Mucosa of descending colon (tissue), 3 donors: Measurements from ENCODE around the gene NRN1L. TPM values are rescaled to one million over a fixed set of nuclear protein-coding genes. Genes with fewer than 3 reads are reported as not detected.

ENCODE experiments used
- ATAC-seq: fragments of 200-7000 bp; cut with Tn5 transposase; one replicate; pipeline ENCODE4 v1.9.1; 2020; ENCODE audit warnings: mild to moderate bottlenecking, moderate library complexity
- DNase-seq, 3 donors: peaks; one replicate each; pipeline ENCODE4 v3.0.0-alpha.2; 2020
- H3K36me3 ChIP-seq: fragments of 200-600 bp; one replicate; pipeline ENCODE4 v1.8.0; 2021; ENCODE audit warnings: low read depth, mild to moderate bottlenecking
- H3K4me1 ChIP-seq: fragments of 200-600 bp; one replicate; pipeline ENCODE4 v1.8.0; 2021; ENCODE audit warnings: low read depth, mild to moderate bottlenecking
- H3K4me3 ChIP-seq: fragments of 200-600 bp; one replicate; pipeline ENCODE4 v1.8.0; 2021; ENCODE audit warnings: mild to moderate bottlenecking
- H3K9me3 ChIP-seq: fragments of 200-600 bp; one replicate; pipeline ENCODE4 v1.8.0; 2021; ENCODE audit warnings: mild to moderate bottlenecking
- CTCF ChIP-seq: fragments of 200-600 bp; IDR thresholded peaks from one replicate; pipeline ENCODE4 v1.8.0; 2022; ENCODE audit warnings: antibody characterized with exemption, mild to moderate bottlenecking
- intact Hi-C, 2 donors: fragments of 100-400 bp; cut with DNase I in 1 of 2; cut with micrococcal nuclease in 1 of 2; formaldehyde crosslinking; loops; one replicate each; pipeline versions ENCODE4 v1.11.0 to v1.11.1; 2022; cut with DNase I, micrococcal nuclease
- total RNA-seq, 3 donors: library from RNA; stranded (reverse); fragmentation: NEBNext Ultra II Directional in 2 of 3; extraction: Animal tissue kit (Norgen Biotek cat#: 25700) in 2 of 3; gene quantifications; one replicate each; pipeline versions ENCODE4 v1.2.1 to v1.2.4, GENCODE V29; 2021 to 2023
- donor health status: DM: no; HTN: no; CAD: no; lungs with moderate emphysema.
- donor health status: DM: no; HTN: no; CAD: no.
- donor health status: DM: no; HTN: yes; CAD: no.

NRN1L gene
- total RNA-seq, 3 donors from 2014 or later = 0.49 to 0.99 TPM; not detected in 1

GRCh38 chr16:67933805-67934204, 49.1 kb downstream of the NRN1L start:
- no peak for TF ChIP-seq CTCF
- H3K4me3 ChIP-seq = no peak overlapping the region

GRCh38 chr16:67934306-67935100, 49.8 kb downstream of the NRN1L start:
- no peak overlapping the region for H3K4me3 ChIP-seq
- H3K9me3 ChIP-seq = no peaks in the 10 kb centered on the region
- peak in 1 of 3 donors; percentile 66 for DNase-seq
- no peak for ATAC-seq
- intact Hi-C loops = loop anchor here in 1 of 2 donors (10.0 kb wide), 1 partner anchor 50 kb away; the partner anchor contains the start of gene NRN1L
- H3K36me3 ChIP-seq = no peaks in the 10 kb centered on the region
- no peak for TF ChIP-seq CTCF
- H3K4me1 ChIP-seq = peaks cover 15% of the 10 kb centered on the region

More at GRCh38 chr16:67933805-67934204, 49.1 kb downstream of the NRN1L start:
- intact Hi-C loops = loop anchor here in 1 of 2 donors (10.0 kb wide), 1 partner anchor 49 kb away; the partner anchor contains the start of gene NRN1L
- no peak for DNase-seq
- Histone ChIP-seq H3K9me3 (no peaks in the 10 kb centered on the region), H3K4me1 (peaks cover 15% of the 10 kb centered on the region), H3K36me3 (no peaks in the 10 kb centered on the region)
- no peak for ATAC-seq

DNA sequence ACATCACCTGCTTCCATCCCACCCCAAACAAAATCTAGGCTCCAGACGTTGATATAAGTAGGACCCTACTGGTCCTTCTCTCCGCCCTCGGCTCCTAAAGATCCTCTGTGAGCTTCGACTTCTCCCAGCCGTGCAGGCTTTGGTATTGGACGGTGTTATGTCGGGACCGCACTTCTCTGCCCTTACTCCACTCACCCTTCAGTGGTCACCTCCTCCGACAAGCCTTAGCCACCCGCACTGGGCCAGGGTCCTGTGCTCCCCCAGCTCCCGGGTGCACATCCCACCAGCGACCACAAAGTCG, 50.4 kb downstream of the NRN1L start:
- DNase-seq (no peak), ATAC-seq (no peak)
- Histone ChIP-seq H3K36me3 (no peaks in the 10 kb centered on the region), H3K4me3 (no peak overlapping the region), H3K4me1 (peaks cover 19% of the 10 kb centered on the region), H3K9me3 (no peaks in the 10 kb centered on the region)
- no peak for TF ChIP-seq CTCF
- intact Hi-C loops = loop anchor here in 1 of 2 donors (10.0 kb wide), 1 partner anchor 50 kb away; the partner anchor contains the start of gene NRN1L

DNA sequence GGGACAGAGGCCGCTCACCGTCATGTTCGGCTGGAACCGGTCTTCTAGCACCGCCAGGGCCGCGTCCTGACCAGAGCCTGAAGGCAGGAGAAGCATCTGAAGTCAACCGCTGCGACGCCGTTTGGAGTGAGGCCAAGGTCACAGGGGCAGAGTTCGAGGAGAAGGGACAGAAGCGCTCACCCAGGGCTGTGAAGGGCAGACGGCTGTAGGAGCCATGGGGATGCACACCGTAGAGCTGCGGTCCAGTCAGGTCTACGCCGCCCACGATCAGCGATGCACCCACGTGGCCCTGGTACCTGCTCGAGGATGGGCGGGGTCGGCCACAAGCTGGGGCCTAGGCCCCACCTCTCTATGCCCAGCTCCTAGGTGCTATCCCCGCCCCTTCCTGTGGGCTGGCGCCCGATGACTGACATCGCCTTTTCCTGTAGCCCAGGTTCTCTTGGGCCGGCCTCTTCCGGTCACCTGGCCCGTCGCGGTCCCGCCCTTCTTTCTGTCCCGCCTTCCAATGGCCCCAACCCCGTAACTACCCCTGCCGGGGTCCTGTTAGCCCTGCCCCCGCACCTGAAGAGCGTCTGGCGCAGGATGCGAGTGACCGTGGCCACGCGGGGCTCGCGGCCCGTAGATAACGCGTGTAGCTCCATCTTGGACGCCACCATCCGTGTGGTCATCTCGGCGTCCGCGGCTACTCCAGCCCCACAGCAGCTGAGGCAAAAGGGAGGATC, 50.9 kb downstream of the NRN1L start:
- intact Hi-C loops = loop anchor here in 1 of 2 donors (10.0 kb wide), 1 partner anchor 51 kb away; the partner anchor contains the start of gene NRN1L
- peak; percentile 97 to 99 (median 97) for DNase-seq
- H3K4me1 ChIP-seq = peaks cover 22% of the 10 kb centered on the region
- no peak for TF ChIP-seq CTCF
- H3K36me3 ChIP-seq = no peaks in the 10 kb centered on the region
- peak overlapping the region; percentile 90 for H3K4me3 ChIP-seq
- H3K9me3 ChIP-seq = no peaks in the 10 kb centered on the region
- ATAC-seq = peak; percentile 94

Other genes with a start within 250 kb of the NRN1L start
- 1 to 10 TPM; 1.8 to 4.9 (median 4.2) TPM for gene CARMIL2, start 239.7 kb upstream of the NRN1L start, total RNA-seq
- gene ACD, start 224.6 kb upstream of the NRN1L start, total RNA-seq = 10 to 100 TPM in 2 of 3 donors, 1 to 10 TPM in 1; 8.9 to 17.1 (median 11.5) TPM
- 1 to 10 TPM; 2.3 to 9.1 (median 3.7) TPM for gene PARD6A, start 223.9 kb upstream of the NRN1L start, total RNA-seq
- 10 to 100 TPM in 1 of 3 donors, 1 to 10 TPM in 2; 8.5 to 23.3 (median 9.0) TPM for gene ENKD1, start 218.1 kb upstream of the NRN1L start, total RNA-seq
- gene C16orf86, start 218.1 kb upstream of the NRN1L start, total RNA-seq = 1 to 10 TPM in 2 of 3 donors, under 1 TPM in 1; 0.67 to 6.8 (median 1.2) TPM
- gene GFOD2, start 165.6 kb upstream of the NRN1L start, total RNA-seq = 10 to 100 TPM; 25.6 to 29.2 (median 27.9) TPM
- gene RANBP10, start 78.3 kb upstream of the NRN1L start, total RNA-seq = 10 to 100 TPM; 19.6 to 24.1 (median 20.6) TPM
- 1 to 10 TPM in 1 of 3 donors, under 1 TPM in 2; 0.41 to 2.0 (median 0.48) TPM for gene TSNAXIP1, start 78.0 kb upstream of the NRN1L start, total RNA-seq
- gene THAP11, start 42.6 kb upstream of the NRN1L start, total RNA-seq = 10 to 100 TPM; 18.1 to 43.3 (median 20.5) TPM
- gene NUTF2, start 38.0 kb upstream of the NRN1L start, total RNA-seq = 10 to 100 TPM; 56.0 to 69.3 (median 58.0) TPM
- gene CENPT, start 37.2 kb upstream of the NRN1L start, total RNA-seq = 10 to 100 TPM; 33.2 to 55.0 (median 36.6) TPM
- 10 to 100 TPM; 58.3 to 82.0 (median 64.6) TPM for gene EDC4, start 11.8 kb upstream of the NRN1L start, total RNA-seq
- gene PSKH1, start 8.4 kb downstream of the NRN1L start, total RNA-seq = 10 to 100 TPM; 33.8 to 43.3 (median 38.1) TPM
- 1 to 10 TPM in 1 of 3 donors, under 1 TPM in 2; 0.61 to 2.3 (median 0.80) TPM for gene CTRL, start 47.0 kb downstream of the NRN1L start, total RNA-seq
- gene PSMB10, start 52.0 kb downstream of the NRN1L start, total RNA-seq = 100 to 1,000 TPM in 2 of 3 donors, 10 to 100 TPM in 1; 96.9 to 175 (median 139) TPM
- gene LCAT, start 59.2 kb downstream of the NRN1L start, total RNA-seq = 10 to 100 TPM in 1 of 3 donors, 1 to 10 TPM in 2; 2.2 to 20.3 (median 9.4) TPM
- 10 to 100 TPM in 2 of 3 donors, 1 to 10 TPM in 1; 4.0 to 68.5 (median 22.2) TPM for gene SLC12A4, start 83.8 kb downstream of the NRN1L start, total RNA-seq
- gene DPEP3, start 95.6 kb downstream of the NRN1L start, total RNA-seq = not detected
- gene DPEP2, start 114.6 kb downstream of the NRN1L start, total RNA-seq = 1 to 10 TPM; 1.5 to 2.8 (median 1.6) TPM
- not detected for gene DPEP2NB, start 131.0 kb downstream of the NRN1L start, total RNA-seq
- 1 to 10 TPM; 6.1 to 7.2 (median 6.8) TPM for gene DDX28, start 138.3 kb downstream of the NRN1L start, total RNA-seq
- 10 to 100 TPM; 11.6 to 13.5 (median 12.6) TPM for gene DUS2, start 138.4 kb downstream of the NRN1L start, total RNA-seq
- gene NFATC3, start 200.5 kb downstream of the NRN1L start, total RNA-seq = 10 to 100 TPM; 24.2 to 44.0 (median 25.5) TPM